A549 (cell line): ENCODE data around the gene MTRF1L. TPM values are rescaled to one million over a fixed set of nuclear protein-coding genes. Genes with fewer than 3 reads are reported as not detected.

Experiments used
- ATAC-seq, 2 experiments: fragments of 200-7000 bp in 1 of 2; fragments of >200 bp in 1 of 2; cut with Nextera tagmentation in 1 of 2; cut with Tn5 transposase in 1 of 2; 3 replicates each; pipeline versions ENCODE4 v1.8.0 to v1.9.1; 2018 to 2020; ENCODE audit warnings: mild to moderate bottlenecking in 1 of 2, moderate library complexity in 1 of 2
- CTCF ChIA-PET: fragments of 300-600 bp; sonication (Branson Sonifier 250); formaldehyde crosslinking; extraction: SDS; loops from one replicate; lab custom pipeline; 2021; ENCODE audit warnings: antibody characterized with exemption, inconsistent platforms; lab: Yijun Ruan, JAX
- POLR2A ChIA-PET: fragments of 350-600 bp; formaldehyde crosslinking; extraction: SDS; loops from one replicate; lab custom pipeline; 2021; ENCODE audit warnings: antibody characterized with exemption, inconsistent platforms; lab: Yijun Ruan, JAX
- DNase-seq, 2 experiments: peaks; one replicate each; pipeline versions ENCODE4 v3.0.0 to v3.0.0-alpha.2; 2011 to 2016; ENCODE audit warnings: low read depth in 1 of 2, low spot score in 1 of 2
- FAIRE-seq: peaks from 2 replicates; lab custom pipeline; 2011; peaks lifted over from hg19 to GRCh38; lab: Jason Lieb, UNC
- H3K27ac ChIP-seq, 2 experiments: fragments of >200 bp; sonication (Bioruptor Twin); formaldehyde crosslinking; 3 replicates each; pipeline ENCODE4 v1.5.1; 2016 to 2017
- H3K4me1 ChIP-seq: fragments of >200 bp; sonication (Bioruptor Twin); formaldehyde crosslinking; 3 replicates; pipeline ENCODE4 v1.6.1; 2016
- H3K4me2 ChIP-seq: fragments of >200 bp; sonication (Bioruptor Twin); formaldehyde crosslinking; 3 replicates; pipeline ENCODE4 v1.6.1; 2016
- H3K4me3 ChIP-seq: fragments of >200 bp; sonication (Bioruptor Twin); formaldehyde crosslinking; 3 replicates; pipeline ENCODE4 v1.5.1; 2016
- H3K9me3 ChIP-seq: fragments of >200 bp; sonication (Bioruptor Twin); formaldehyde crosslinking; 3 replicates; pipeline ENCODE4 v1.6.1; 2016
- CHD2 ChIP-seq: fragments of 150-350 bp; IDR thresholded peaks from 2 replicates; pipeline ENCODE4 v1.6.1; 2014; ENCODE audit warnings: low read length; ENCODE audit not compliant: partially characterized antibody
- CHD4 ChIP-seq: fragments of 200-600 bp; sonication (generic); IDR thresholded peaks from 2 replicates; pipeline ENCODE4 v1.6.1; 2016; ENCODE audit warnings: antibody characterized with exemption, mild to moderate bottlenecking, borderline replicate concordance
- EHF ChIP-seq: fragments of 250-450 bp; sonication (Bioruptor Pico); IDR thresholded peaks from 2 replicates; pipeline ENCODE4 v1.5.0; 2020; ENCODE audit warnings: mild to moderate bottlenecking
- EP300 ChIP-seq, 2 experiments: fragments of >200 bp; sonication (Bioruptor Twin); formaldehyde crosslinking; IDR thresholded peaks; 2 replicates in 1 of 2; 3 replicates in 1 of 2; pipeline ENCODE4 v1.6.1; 2016 to 2017
- GATA3 ChIP-seq: IDR thresholded peaks from 2 replicates; pipeline ENCODE4 v1.6.1; 2012; ENCODE audit warnings: borderline replicate concordance
- HDAC2 ChIP-seq: fragments of 200-600 bp; sonication (generic); IDR thresholded peaks from 2 replicates; pipeline ENCODE4 v1.6.1; 2016
- HEYL ChIP-seq: fragments of 250-450 bp; sonication (Bioruptor Pico); IDR thresholded peaks from 2 replicates; pipeline ENCODE4 v1.8.0; 2021; ENCODE audit warnings: mild to moderate bottlenecking, moderate library complexity
- HOXA7 ChIP-seq: fragments of 250-450 bp; sonication (Bioruptor Pico); IDR thresholded peaks from 2 replicates; pipeline ENCODE4 v1.5.0; 2020; ENCODE audit warnings: mild to moderate bottlenecking, moderate library complexity
- JUNB ChIP-seq: fragments of >200 bp; sonication (Bioruptor Twin); formaldehyde crosslinking; IDR thresholded peaks from 2 replicates; pipeline ENCODE4 v1.6.1; 2016
- KDM1A ChIP-seq: fragments of 200-600 bp; sonication (generic); IDR thresholded peaks from 2 replicates; pipeline ENCODE4 v1.6.1; 2016; ENCODE audit warnings: low read depth, mild to moderate bottlenecking
- MAZ ChIP-seq: fragments of 150-350 bp; IDR thresholded peaks from 2 replicates; pipeline ENCODE4 v1.6.1; 2014; ENCODE audit warnings: antibody characterized with exemption, low read depth, low read length, borderline replicate concordance
- NR3C1 ChIP-seq: fragments of >200 bp; sonication (Bioruptor Twin); formaldehyde crosslinking; IDR thresholded peaks from 3 replicates; pipeline ENCODE4 v1.6.1; 2017
- PHF8 ChIP-seq: fragments of 200-600 bp; sonication (generic); IDR thresholded peaks from 2 replicates; pipeline ENCODE4 v1.6.1; 2016; ENCODE audit warnings: low read depth, mild to moderate bottlenecking, antibody characterized with exemption, moderate library complexity, borderline replicate concordance
- POLR2A ChIP-seq: IDR thresholded peaks from 2 replicates; pipeline ENCODE4 v1.6.1; 2012; ENCODE audit warnings: mild to moderate bottlenecking, low read length
- RARB ChIP-seq: fragments of 250-450 bp; sonication (Bioruptor Pico); IDR thresholded peaks from 2 replicates; pipeline ENCODE4 v1.8.0; 2021; ENCODE audit warnings: mild to moderate bottlenecking, moderate library complexity
- SMC3 ChIP-seq: fragments of >200 bp; sonication (Bioruptor Twin); formaldehyde crosslinking; IDR thresholded peaks from 3 replicates; pipeline ENCODE4 v1.6.1; 2018; ENCODE audit warnings: inconsistent platforms
- SREBF2 ChIP-seq: fragments of 450-650 bp; IDR thresholded peaks from 2 replicates; pipeline ENCODE4 v1.6.1; 2014; ENCODE audit warnings: mild to moderate bottlenecking, moderate library complexity
- WGBS: methylation state at CpG from one replicate; pipeline ENCODE4 v1.1.6; 2017; ENCODE audit errors: missing lambda C conversion rate; 5-methylcytosine and 5-hydroxymethylcytosine counted together
- polyA plus RNA-seq, 4 experiments: library from polyadenylated mRNA; depleted of rRNA in 3 of 4; stranded (reverse); fragments of >200 nt; fragmentation: RNase III in 1 of 4; extraction: RNeasy Plus Mini Kit Qiagen cat#74134 plus additional on column Dnase treatment in 1 of 4; gene quantifications; 2 replicates in 3 of 4; 3 replicates in 1 of 4; pipeline ENCODE4 v1.2.3, GENCODE V29; 2011 to 2017
- TF ChIP-seq, protein P1 (sequence below): fragments of 250-450 bp; sonication (Bioruptor Pico); IDR thresholded peaks from 2 replicates; pipeline ENCODE4 v1.5.0; 2021; ENCODE audit warnings: mild to moderate bottlenecking, moderate library complexity, borderline replicate concordance
- TF ChIP-seq, protein P2 (sequence below): fragments of >200 bp; sonication (Bioruptor Twin); formaldehyde crosslinking; IDR thresholded peaks from 2 replicates; pipeline ENCODE4 v1.6.1; 2016
- TF ChIP-seq, protein P3 (sequence below): fragments of 150-350 bp; IDR thresholded peaks from 2 replicates; pipeline ENCODE4 v1.6.1; 2014; ENCODE audit warnings: low read depth, mild to moderate bottlenecking, low read length
- TF ChIP-seq, protein P4 (sequence below): IDR thresholded peaks from 2 replicates; pipeline ENCODE4 v1.6.1; 2012
- TF ChIP-seq, protein P5 (sequence below): fragments of >200 bp; sonication (Bioruptor Twin); formaldehyde crosslinking; IDR thresholded peaks from 3 replicates; pipeline ENCODE4 v1.5.1; 2016
- TF ChIP-seq, protein P6 (sequence below): fragments of 450-650 bp; IDR thresholded peaks from 2 replicates; pipeline ENCODE4 v1.6.1; 2014; ENCODE audit warnings: antibody characterized with exemption
- TF ChIP-seq, protein P7 (sequence below): fragments of >200 bp; sonication (Bioruptor Twin); formaldehyde crosslinking; IDR thresholded peaks from 3 replicates; pipeline ENCODE4 v1.6.1; 2016
- TF ChIP-seq, protein P8 (sequence below): IDR thresholded peaks from 2 replicates; pipeline ENCODE4 v1.6.1; 2012; ENCODE audit warnings: low read depth, borderline replicate concordance

MTRF1L gene
- polyA plus RNA-seq, 2 of the 4 experiments (the other 2 are of a cell fraction), result 14.3 to 22.6 TPM

DNA sequence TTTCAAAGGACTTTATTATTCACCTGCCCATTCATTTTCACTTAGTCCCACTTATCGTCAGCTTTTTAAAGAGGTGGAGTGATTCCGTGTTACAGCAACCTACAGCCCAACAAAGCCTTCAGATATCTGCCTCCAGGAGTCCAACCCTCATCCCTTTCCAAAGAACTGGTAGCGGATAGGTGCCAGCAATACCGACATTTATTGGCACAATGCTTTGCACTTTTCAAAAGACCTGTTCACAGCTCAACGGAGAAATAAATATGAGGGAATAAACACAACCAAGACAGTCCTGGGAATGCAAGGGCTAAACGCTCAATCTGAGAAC is 819 bp upstream of the MTRF1L start:
- peak overlapping the region; percentile 84 to 88 for H3K27ac ChIP-seq
- FAIRE-seq (no peak), DNase-seq (no peak), ATAC-seq (peak; percentile 46 to 55)
- peak overlapping the region; percentile 77 for H3K4me2 ChIP-seq
- H3K9me3 ChIP-seq, result no peaks in the 10 kb centered on the region
- H3K4me1 ChIP-seq, result peaks cover 27% of the 10 kb centered on the region; the same call in 2 of the 3 replicates
- TF ChIP-seq, protein P1, sequence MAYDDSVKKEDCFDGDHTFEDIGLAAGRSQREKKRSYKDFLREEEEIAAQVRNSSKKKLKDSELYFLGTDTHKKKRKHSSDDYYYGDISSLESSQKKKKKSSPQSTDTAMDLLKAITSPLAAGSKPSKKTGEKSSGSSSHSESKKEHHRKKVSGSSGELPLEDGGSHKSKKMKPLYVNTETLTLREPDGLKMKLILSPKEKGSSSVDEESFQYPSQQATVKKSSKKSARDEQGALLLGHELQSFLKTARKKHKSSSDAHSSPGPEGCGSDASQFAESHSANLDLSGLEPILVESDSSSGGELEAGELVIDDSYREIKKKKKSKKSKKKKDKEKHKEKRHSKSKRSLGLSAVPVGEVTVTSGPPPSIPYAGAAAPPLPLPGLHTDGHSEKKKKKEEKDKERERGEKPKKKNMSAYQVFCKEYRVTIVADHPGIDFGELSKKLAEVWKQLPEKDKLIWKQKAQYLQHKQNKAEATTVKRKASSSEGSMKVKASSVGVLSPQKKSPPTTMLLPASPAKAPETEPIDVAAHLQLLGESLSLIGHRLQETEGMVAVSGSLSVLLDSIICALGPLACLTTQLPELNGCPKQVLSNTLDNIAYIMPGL (CRISPR knock-in tag), result no peak
- TF ChIP-seq, protein P2, sequence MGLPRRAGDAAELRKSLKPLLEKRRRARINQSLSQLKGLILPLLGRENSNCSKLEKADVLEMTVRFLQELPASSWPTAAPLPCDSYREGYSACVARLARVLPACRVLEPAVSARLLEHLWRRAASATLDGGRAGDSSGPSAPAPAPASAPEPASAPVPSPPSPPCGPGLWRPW, result no peak
- TF ChIP-seq, protein P3, sequence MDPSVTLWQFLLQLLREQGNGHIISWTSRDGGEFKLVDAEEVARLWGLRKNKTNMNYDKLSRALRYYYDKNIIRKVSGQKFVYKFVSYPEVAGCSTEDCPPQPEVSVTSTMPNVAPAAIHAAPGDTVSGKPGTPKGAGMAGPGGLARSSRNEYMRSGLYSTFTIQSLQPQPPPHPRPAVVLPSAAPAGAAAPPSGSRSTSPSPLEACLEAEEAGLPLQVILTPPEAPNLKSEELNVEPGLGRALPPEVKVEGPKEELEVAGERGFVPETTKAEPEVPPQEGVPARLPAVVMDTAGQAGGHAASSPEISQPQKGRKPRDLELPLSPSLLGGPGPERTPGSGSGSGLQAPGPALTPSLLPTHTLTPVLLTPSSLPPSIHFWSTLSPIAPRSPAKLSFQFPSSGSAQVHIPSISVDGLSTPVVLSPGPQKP, result no peak
- TF ChIP-seq MAZ (no peak), HDAC2 (no peak), NR3C1 (no peak), CHD4 (no peak), EHF (CRISPR knock-in tag) (no peak), HEYL (CRISPR knock-in tag) (no peak), SREBF2 (no peak), HOXA7 (no peak), KDM1A (no peak), JUNB (no peak), SMC3 (no peak), GATA3 (no peak), POLR2A (no peak), CHD2 (no peak), EP300 (IDR thresholded peaks at IDR 0.05) (no peak)
- TF ChIP-seq, protein P4, sequence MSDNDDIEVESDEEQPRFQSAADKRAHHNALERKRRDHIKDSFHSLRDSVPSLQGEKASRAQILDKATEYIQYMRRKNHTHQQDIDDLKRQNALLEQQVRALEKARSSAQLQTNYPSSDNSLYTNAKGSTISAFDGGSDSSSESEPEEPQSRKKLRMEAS, result no peak
- TF ChIP-seq, protein P5, sequence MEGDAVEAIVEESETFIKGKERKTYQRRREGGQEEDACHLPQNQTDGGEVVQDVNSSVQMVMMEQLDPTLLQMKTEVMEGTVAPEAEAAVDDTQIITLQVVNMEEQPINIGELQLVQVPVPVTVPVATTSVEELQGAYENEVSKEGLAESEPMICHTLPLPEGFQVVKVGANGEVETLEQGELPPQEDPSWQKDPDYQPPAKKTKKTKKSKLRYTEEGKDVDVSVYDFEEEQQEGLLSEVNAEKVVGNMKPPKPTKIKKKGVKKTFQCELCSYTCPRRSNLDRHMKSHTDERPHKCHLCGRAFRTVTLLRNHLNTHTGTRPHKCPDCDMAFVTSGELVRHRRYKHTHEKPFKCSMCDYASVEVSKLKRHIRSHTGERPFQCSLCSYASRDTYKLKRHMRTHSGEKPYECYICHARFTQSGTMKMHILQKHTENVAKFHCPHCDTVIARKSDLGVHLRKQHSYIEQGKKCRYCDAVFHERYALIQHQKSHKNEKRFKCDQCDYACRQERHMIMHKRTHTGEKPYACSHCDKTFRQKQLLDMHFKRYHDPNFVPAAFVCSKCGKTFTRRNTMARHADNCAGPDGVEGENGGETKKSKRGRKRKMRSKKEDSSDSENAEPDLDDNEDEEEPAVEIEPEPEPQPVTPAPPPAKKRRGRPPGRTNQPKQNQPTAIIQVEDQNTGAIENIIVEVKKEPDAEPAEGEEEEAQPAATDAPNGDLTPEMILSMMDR, result no peak
- 2% methylated on average over 6 of the region's 6 CpGs for WGBS
- POLR2A ChIA-PET, result interaction anchor here (2.3 kb wide), 1 partner anchor 20 kb away, joined by 11 read pairs; the partner anchor contains the start of gene FBXO5
- CTCF ChIA-PET, result no interaction called here
- H3K4me3 ChIP-seq, result peak overlapping the region; percentile 77

DNA sequence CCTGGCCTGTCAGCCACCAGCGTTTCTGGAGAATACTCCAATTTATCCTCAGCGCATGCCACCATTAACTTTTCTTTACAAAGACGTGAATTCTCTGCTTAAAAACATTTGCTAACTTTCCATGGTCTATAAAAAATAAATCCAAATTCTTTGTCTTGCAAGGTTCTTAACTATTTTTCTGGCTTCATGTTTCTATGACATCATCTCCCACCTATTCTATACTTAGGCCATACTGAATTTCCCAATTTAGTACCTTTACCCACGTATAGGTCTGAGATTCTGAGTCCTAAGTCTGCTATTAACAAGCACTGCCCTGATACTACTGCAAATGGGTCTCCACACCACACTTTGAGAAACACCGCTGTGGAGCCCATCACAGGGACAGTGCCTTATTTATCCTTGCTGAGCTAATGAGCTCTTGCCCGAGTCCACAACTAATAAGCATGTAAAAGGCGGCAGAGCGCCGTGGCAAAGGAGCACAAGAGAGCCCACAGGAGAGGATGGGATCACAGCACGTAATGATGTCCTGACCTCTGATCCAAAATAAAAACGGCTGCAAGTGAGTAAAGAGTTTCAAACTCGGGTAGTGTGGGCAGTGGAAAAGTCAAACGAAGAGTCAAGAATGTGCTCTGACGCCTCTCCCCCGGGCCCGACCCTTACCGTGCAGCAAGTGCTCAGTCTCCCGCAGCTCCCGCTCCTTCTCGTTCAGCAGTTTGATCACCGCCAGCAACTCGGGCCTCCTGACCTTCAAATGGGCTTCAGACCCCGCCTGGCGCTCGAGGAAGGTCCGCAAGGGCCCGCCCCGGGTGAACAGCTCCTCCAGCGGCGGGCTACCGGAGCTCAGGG is 519 bp downstream of the MTRF1L start:
- DNase-seq (no peak), ATAC-seq (peak; percentile 49 to 66), FAIRE-seq (no peak)
- peaks cover 27% of the 10 kb centered on the region; the same call in 2 of the 3 replicates for H3K4me1 ChIP-seq
- ChIA-PET CTCF (no interaction called here), POLR2A (interaction anchor here (2.3 kb wide), 1 partner anchor 19 kb away, joined by 11 read pairs; the partner anchor contains the start of gene FBXO5)
- 7% methylated on average over 13 of the region's 31 CpGs for WGBS
- no peaks in the 10 kb centered on the region for H3K9me3 ChIP-seq
- H3K27ac ChIP-seq, result peak overlapping the region; percentile 84 to 88
- peak overlapping the region; percentile 87 for H3K4me2 ChIP-seq
- peak overlapping the region; percentile 77 for H3K4me3 ChIP-seq
- TF ChIP-seq, protein P3, result no peak
- TF ChIP-seq NR3C1, result no peak
- no peak for TF ChIP-seq RARB
- TF ChIP-seq, protein P2, result no peak
- TF ChIP-seq HEYL (CRISPR knock-in tag), result no peak
- TF ChIP-seq PHF8, result peak; percentile 81; the same call in 1 of the 2 replicates
- TF ChIP-seq, protein P6, sequence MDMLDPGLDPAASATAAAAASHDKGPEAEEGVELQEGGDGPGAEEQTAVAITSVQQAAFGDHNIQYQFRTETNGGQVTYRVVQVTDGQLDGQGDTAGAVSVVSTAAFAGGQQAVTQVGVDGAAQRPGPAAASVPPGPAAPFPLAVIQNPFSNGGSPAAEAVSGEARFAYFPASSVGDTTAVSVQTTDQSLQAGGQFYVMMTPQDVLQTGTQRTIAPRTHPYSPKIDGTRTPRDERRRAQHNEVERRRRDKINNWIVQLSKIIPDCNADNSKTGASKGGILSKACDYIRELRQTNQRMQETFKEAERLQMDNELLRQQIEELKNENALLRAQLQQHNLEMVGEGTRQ, result no peak
- TF ChIP-seq, protein P7, sequence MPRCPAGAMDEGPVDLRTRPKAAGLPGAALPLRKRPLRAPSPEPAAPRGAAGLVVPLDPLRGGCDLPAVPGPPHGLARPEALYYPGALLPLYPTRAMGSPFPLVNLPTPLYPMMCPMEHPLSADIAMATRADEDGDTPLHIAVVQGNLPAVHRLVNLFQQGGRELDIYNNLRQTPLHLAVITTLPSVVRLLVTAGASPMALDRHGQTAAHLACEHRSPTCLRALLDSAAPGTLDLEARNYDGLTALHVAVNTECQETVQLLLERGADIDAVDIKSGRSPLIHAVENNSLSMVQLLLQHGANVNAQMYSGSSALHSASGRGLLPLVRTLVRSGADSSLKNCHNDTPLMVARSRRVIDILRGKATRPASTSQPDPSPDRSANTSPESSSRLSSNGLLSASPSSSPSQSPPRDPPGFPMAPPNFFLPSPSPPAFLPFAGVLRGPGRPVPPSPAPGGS, result no peak
- TF ChIP-seq, protein P8, sequence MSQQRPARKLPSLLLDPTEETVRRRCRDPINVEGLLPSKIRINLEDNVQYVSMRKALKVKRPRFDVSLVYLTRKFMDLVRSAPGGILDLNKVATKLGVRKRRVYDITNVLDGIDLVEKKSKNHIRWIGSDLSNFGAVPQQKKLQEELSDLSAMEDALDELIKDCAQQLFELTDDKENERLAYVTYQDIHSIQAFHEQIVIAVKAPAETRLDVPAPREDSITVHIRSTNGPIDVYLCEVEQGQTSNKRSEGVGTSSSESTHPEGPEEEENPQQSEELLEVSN, result no peak
